ENCODE measurements around the gene PFDN2. TPM values are rescaled to one million over a fixed set of nuclear protein-coding genes. Genes with fewer than 3 reads are reported as not detected.

Gene PFDN2
- total and polyA plus RNA-seq, 2 donors (not counting 3 experiments of a cell fraction or from before 2014, with no cell fraction given), result 104 to 157 TPM

- DNase-seq (ENCODE audit: low read depth, low spot score), result no peak
- no peaks in the 10 kb centered on the region for H3K9me1 ChIP-seq (replicated peaks; ENCODE audit: control insufficient read depth, extremely low read depth, insufficient read depth, low read length)
- dilution Hi-C loops (cut with MboI; ENCODE audit: extremely low pct_ligation_motif_present, low sequenced_read_pairs), result no loop called here
- no peak overlapping the region for H3K27ac ChIP-seq (ENCODE audit: insufficient read depth, low read depth, low read length)
- H3K27me3 ChIP-seq (ENCODE audit: control insufficient read depth in 2 of 2, insufficient read depth in 2 of 2, low read length in 2 of 2), result no peaks in the 10 kb centered on the region
- CTCF ChIA-PET, result interaction anchor here (1.1 kb wide), 1 partner anchor 93 kb away, joined by 4 read pairs; no protein-coding TSS in a partner anchor
- no peaks in the 10 kb centered on the region for H3K9me3 ChIP-seq (replicated peaks; ENCODE audit: control insufficient read depth, insufficient read depth, low read length)
- FAIRE-seq, result no peak
- POLR2A ChIA-PET, result no interaction called here
- H4K20me1 ChIP-seq (replicated peaks; ENCODE audit: control insufficient read depth, extremely low read depth, insufficient read depth, low read length), result no peaks in the 10 kb centered on the region
- intact Hi-C loops (cut with micrococcal nuclease), result no loop called here
- no peak overlapping the region for H3K4me3 ChIP-seq (replicated peaks in 1 of 3; ENCODE audit: insufficient read depth in 1 of 3, low read depth in 1 of 3, low read length in 3 of 3)
- H3K4me2 ChIP-seq (ENCODE audit: insufficient read depth, low read length), result no peak overlapping the region
- H3K4me1 ChIP-seq (ENCODE audit: control insufficient read depth, extremely low read depth, insufficient read depth, low read length), result no peaks in the 10 kb centered on the region
- no peak for TF ChIP-seq POLR2A (IDR thresholded peaks at IDR 0.05; ENCODE audit: low read depth, low read length)
- TF ChIP-seq GATA2 (IDR thresholded peaks at IDR 0.05; ENCODE audit: insufficient read depth, insufficient read length, low read depth, low read length), result no peak
- no peak for TF ChIP-seq EZH2 (IDR thresholded peaks at IDR 0.05; ENCODE audit: borderline replicate concordance, low read depth, low read length, severe bottlenecking)
- BruUV-seq (replicated peaks), result no TSS peak
- no peak overlapping the region for H3K9ac ChIP-seq (replicated peaks; ENCODE audit: extremely low read depth, insufficient read depth, low read length)
- H3K36me3 ChIP-seq (ENCODE audit: control insufficient read depth in 2 of 2, extremely low read depth in 1 of 2, insufficient read depth in 2 of 2, low read length in 2 of 2), result no peaks in the 10 kb centered on the region
- no peaks in the 10 kb centered on the region for H3K79me2 ChIP-seq (ENCODE audit: control insufficient read depth, insufficient read depth, low read length)
- no peak overlapping the region for H2AFZ ChIP-seq (ENCODE audit: low read depth, low read length)
Observed at GRCh38 chr1:161091093-161091492, 26.7 kb downstream of the PFDN2 start.

- ChIA-PET POLR2A (no interaction called here), CTCF (interaction anchor here (1.1 kb wide), 1 partner anchor 93 kb away, joined by 4 read pairs; no protein-coding TSS in a partner anchor)
- no peak for TF ChIP-seq POLR2A (IDR thresholded peaks at IDR 0.05; ENCODE audit: low read depth, low read length)
- TF ChIP-seq GATA2 (IDR thresholded peaks at IDR 0.05; ENCODE audit: insufficient read depth, insufficient read length, low read depth, low read length), result no peak
- no peak for TF ChIP-seq EZH2 (IDR thresholded peaks at IDR 0.05; ENCODE audit: borderline replicate concordance, low read depth, low read length, severe bottlenecking)
- TF ChIP-seq FOS (IDR thresholded peaks at IDR 0.05; ENCODE audit: borderline replicate concordance, insufficient read depth, low read length), result no peak
- no peak for TF ChIP-seq MYC (IDR thresholded peaks at IDR 0.05; ENCODE audit: low read depth, low read length)
- no peak for TF ChIP-seq POLR2AphosphoS5 (IDR thresholded peaks at IDR 0.05; ENCODE audit: insufficient read depth, low read depth, low read length)
- BruUV-seq (replicated peaks), result no TSS peak
- Histone ChIP-seq H3K9me3 (replicated peaks; ENCODE audit: control insufficient read depth, insufficient read depth, low read length) (no peaks in the 10 kb centered on the region), H3K4me2 (ENCODE audit: insufficient read depth, low read length) (no peak overlapping the region), H3K27ac (ENCODE audit: insufficient read depth, low read depth, low read length) (no peak overlapping the region), H3K4me1 (ENCODE audit: control insufficient read depth, extremely low read depth, insufficient read depth, low read length) (no peaks in the 10 kb centered on the region), H3K79me2 (ENCODE audit: control insufficient read depth, insufficient read depth, low read length) (no peaks in the 10 kb centered on the region), H4K20me1 (replicated peaks; ENCODE audit: control insufficient read depth, extremely low read depth, insufficient read depth, low read length) (no peaks in the 10 kb centered on the region), H3K27me3 (ENCODE audit: control insufficient read depth in 2 of 2, insufficient read depth in 2 of 2, low read length in 2 of 2) (no peaks in the 10 kb centered on the region), H2AFZ (ENCODE audit: low read depth, low read length) (no peak overlapping the region), H3K36me3 (ENCODE audit: control insufficient read depth in 2 of 2, extremely low read depth in 1 of 2, insufficient read depth in 2 of 2, low read length in 2 of 2) (no peaks in the 10 kb centered on the region), H3K4me3 (replicated peaks in 1 of 3; ENCODE audit: insufficient read depth in 1 of 3, low read depth in 1 of 3, low read length in 3 of 3) (no peak overlapping the region), H3K9ac (replicated peaks; ENCODE audit: extremely low read depth, insufficient read depth, low read length) (no peak overlapping the region), H3K9me1 (replicated peaks; ENCODE audit: control insufficient read depth, extremely low read depth, insufficient read depth, low read length) (no peaks in the 10 kb centered on the region)
- intact Hi-C loops (cut with micrococcal nuclease) (no loop called here), dilution Hi-C loops (cut with MboI; ENCODE audit: extremely low pct_ligation_motif_present, low sequenced_read_pairs) (no loop called here)
- FAIRE-seq, result no peak
- DNase-seq (ENCODE audit: low read depth, low spot score), result no peak
Observed at GRCh38 chr1:161090617-161091016, 27.2 kb downstream of the PFDN2 start.
